Daoy (cell line): Measurements from ENCODE around the gene SEMA3G. TPM values are rescaled to one million over a fixed set of nuclear protein-coding genes. Genes with fewer than 3 reads are reported as not detected.

Experiments
- DNase-seq: peaks from one replicate; pipeline ENCODE4 v3.0.0-alpha.2; 2015; ENCODE audit warnings: low read depth
- total RNA-seq: library from RNA; depleted of rRNA; stranded (reverse); fragments of >200 nt; shearing (Covaris generic); gene quantifications from 2 replicates; pipeline ENCODE4 v1.2.3, GENCODE V29; 2014

Gene SEMA3G
- total RNA-seq, 1 experiment from 2014 or later: 0.34 TPM

DNA sequence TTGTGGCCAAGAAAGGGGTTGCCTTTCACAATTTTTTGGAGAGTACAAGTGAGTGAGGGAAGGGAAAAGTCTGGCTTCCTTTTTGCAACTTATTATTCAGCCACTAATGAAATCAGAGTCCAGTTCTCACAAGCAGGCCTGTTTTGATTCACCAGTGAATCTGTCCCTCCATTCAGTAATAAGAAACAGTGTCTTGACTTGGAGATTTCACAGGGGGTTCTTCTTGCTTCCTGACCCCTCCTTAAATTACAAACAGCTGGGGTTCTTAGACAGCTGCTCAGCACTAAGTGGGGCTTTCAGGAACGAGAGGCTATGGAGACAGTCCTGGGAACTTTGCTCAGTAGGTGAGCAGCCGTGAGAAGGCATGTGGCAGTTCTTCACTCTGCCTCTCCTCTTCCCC lies 24.5 kb downstream of the SEMA3G start:
- DNase-seq: no peak

DNA sequence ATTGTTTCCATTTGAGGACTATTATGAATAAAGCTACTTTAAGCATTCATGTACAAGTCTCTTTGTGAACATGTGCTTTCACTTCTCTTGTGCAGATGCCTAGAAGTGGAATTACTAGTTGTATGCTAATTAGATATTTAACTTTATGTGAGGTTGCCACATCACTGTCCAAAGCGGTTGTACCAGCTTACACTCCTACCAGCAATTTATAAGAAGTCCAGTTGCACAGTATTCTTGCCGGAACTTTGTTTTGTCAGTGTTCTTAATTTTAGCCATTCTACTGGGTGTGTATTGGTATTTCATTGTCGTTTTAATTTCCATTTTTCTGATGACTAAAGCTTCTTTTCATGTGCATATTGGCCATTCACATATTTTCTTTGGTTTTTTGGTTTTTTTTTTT lies 29.1 kb downstream of the SEMA3G start:
- no peak for DNase-seq

DNA sequence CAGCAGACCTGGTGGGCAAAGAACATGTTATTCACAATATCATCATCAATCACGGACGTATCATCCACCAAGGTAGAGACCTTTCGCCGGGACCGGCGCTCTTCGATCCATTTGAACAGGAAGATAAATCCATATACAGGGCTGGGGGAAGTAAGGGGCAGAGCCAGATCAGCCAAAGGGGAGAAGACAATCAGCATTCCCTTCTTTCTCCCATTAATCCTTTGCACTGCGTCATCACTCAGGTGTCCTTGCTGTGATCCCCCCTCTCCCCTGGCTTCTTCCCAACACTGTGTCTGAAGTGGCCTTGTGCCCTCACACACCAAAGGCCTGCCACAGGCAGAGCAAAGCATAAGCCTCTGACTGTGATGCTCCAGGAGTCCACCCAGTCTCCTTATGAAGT lies 36.4 kb downstream of the SEMA3G start:
- no peak for DNase-seq

DNA sequence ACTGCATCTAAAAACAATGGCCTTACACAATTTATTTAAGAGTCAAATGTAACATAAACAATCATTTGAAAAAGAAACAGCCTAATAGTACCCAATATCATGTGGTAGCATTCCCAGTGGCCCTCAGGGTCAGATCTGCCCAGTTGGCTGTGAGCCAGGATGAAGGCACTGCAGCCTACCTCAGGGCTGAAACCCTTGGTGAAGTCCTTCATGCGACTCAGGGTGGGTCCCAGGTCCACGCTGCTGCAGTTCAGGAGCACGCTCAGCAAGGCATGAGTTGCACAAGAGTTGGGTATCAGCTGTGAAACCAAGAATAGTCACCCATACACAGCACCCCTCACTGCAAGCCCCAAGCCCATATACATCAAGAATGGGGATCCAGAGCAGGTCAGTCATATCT lies 37.1 kb downstream of the SEMA3G start:
- DNase-seq: no peak

DNA sequence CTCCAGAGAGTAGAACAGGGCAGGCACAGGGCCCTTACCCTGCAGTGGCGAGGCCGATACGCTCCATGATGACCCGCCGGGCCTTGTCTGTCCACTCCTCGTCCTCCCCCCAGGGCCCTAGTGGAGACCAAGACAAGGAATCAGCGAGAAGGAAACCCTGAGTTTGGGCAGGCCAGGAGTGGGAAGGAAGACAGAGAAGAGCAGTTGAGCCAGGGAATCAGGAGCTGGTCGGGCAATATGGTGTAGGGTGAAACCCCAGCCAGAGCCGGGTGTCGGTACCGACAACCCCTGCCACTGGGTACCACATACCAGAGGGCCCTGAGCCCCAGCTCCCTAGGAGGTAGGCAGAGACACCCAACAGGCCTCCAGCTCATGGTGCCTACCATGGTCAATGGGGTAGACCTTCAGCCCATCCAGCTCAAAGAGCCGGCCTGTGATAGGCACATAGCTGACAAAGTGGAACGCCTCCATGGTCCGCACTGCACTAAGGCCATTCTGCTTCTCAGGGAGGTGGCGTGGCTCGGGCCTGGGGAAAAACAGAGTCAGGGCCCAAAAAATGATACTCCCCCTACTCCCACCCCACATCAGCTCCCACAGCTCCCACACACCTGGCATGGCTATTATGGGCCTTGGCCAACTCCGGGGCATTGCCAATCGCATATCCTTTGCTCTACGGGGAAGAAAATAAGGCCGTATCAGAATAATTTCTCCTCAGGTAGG lies 38.0 kb downstream of the SEMA3G start:
- DNase-seq: no peak

DNA sequence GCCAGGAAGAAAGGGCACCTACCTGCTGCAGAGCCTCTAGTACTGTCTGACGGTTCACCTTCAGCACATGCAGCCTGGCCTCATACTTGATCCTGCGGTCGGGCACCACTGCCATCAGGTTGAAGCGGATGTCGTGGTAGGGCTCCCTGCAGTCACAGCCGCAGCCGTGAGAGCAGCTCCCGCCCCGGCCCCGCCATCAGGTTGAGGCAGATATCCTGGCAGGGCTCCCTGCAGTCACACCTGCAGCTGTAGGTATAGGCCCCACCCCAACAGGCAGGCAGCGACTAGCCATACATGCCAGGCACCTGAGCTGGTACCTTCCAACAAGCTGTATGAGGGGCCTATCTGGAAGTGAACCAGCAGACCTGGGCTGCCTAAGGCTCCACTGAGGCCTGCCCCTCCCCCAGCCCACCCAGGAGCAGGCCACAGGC lies 38.7 kb downstream of the SEMA3G start:
- DNase-seq: no peak

DNA sequence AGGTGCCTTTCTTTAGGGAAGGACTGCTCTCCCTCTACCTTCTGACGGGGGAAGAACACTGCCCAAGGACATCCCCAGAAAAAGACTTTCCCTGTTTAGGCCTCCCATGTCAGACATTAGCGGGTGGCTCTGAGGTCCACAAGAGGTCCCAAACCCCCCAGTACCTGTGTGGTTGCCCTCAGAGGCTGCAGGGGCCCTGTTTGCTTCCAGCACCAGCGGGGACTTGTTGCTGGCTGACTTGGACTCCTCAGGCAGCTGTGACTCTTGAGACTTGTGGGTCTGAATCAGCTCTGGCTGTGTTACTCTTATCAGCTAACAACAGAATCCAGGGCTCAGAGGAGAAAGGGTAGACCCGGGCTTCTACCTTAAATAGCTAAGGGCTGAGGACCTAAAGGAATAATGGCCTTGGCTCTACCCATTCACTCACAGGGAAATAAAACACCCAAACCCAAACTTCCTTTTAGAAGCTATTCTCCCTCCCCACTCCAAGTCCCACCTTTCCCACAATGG lies 39.2 kb downstream of the SEMA3G start:
- no peak for DNase-seq

DNA sequence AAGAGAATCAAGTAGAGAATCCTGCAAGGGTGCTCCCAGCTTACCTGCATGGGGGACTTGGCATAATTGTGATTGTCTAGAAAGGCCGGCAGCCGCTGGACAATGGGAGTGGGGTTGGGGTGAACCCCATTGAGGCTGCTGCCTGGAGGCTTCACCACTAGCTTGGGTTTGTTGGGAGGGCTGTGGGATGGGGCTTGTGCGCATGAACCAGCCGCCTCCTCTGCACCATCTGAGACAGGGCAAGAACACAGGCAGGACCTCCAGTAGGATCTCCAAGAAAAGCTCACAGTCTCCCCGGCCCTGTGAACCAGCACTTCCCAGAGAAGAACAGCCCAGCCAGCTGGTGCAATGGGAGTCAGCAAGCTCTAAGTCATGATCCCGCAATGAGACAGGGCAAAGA lies 39.8 kb downstream of the SEMA3G start:
- no peak for DNase-seq

DNA sequence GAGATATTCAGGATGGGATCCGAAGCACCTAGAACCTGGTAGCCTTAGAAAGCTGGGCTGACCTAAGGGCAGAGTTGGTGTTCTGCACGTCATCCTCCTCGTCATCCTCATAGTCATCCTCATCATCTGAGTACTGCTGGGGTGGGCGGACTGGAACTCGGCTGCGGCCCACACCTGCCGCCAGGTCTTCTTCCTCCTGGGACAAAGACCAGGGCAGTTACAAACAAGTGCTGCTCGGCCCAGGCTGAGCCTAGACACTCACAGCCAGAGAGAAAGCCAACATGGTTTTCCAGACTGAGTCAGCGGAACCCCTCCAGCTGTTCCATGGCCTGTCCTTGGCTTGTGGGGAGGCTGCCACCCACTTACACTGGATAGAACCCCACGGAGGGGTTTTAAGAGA lies 40.5 kb downstream of the SEMA3G start:
- no peak for DNase-seq

DNA sequence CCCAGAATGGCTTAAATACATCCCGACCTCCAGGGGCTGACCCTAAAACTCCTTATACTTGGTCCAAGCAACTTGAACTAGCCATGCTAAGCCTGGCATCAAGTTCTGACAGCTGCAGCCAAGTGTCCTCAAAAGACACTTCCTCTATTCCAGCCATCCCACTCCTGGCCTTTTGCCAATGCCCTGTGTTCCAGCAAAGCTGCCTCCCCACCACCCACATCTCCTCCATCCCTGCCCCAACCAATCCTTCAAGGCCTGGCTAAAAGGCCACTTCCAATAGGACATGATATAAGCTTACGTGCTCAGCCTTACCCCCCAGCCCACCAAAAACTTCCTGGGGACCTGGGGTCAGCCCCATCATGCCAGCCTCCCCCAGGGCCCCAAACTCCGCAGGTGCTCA lies 40.9 kb downstream of the SEMA3G start:
- DNase-seq: no peak

DNA sequence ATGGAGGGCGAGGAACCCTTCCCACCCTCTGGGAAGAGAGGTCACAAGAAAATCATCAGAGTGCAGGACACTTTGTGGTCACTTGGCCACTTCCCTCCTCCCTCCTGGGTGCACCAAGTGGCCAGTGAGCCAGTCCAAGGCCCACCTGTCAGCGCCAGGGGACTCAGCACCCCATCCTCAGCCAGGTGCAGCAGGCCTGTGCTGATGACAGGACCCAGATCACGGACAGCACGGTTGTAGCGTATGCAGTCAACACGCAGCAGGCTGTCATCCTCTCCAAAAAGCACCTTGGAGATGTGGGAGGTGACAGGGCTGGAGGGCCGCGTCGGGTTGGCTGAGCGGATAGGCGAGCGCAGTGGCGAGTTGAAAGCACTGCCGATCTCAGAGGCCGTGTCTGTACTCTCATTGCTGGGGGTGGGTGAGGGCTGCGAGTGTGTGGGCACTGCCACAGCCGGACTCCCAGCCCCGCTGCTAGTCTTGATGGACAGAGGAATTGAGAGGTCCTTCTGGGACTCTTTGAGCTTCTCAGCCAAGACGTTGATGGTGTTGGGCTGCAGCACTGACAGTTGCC lies 41.5 kb downstream of the SEMA3G start:
- no peak for DNase-seq

DNA sequence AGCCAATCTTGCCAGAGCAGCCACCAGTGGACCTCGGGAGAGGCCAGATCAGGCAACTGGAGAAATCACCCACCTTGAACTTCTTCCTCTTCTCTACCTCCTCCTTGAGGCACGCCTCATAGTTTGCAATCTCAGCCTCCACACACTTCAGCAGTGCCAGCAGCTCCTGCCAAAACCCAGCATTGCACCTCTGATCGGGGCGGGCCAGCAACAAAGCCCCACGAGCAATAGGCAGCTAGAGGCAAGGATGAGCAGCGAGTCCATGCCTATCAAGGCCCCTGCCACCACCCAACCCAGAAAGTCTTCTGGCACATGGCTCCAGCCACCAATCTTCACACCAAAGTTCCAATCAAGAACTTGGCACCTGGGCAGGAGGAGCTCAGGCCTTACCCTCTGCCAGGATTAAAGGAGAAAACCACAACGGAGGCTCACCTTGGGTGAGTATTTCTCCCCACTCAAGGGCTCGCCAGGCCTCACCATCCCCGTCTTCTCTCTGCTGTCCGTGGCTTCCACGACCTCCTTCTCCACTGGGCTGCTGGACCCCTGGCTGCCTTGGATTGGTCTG lies 42.1 kb downstream of the SEMA3G start:
- DNase-seq: no peak

DNA sequence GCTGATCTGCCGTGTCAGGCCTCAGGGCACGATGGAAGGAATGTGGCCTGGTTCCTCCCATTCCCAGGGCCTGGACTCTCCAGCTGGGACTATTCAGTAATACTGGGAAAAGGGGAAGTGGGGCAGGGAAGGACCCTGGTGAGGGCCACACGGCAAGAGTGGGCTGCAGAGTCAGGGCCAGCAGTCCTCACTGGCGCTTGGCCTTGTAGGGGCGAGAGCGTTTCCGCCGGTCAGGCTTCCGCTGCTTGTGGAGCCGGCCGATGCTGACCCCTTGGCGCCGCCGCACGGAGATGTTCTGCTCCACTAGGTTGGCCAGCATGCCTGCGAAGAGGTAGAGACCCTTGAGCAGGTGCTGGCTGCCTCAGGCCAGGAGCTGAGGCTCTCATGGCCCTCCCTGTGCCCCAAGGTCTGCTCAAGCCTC lies 42.8 kb downstream of the SEMA3G start:
- no peak for DNase-seq

DNA sequence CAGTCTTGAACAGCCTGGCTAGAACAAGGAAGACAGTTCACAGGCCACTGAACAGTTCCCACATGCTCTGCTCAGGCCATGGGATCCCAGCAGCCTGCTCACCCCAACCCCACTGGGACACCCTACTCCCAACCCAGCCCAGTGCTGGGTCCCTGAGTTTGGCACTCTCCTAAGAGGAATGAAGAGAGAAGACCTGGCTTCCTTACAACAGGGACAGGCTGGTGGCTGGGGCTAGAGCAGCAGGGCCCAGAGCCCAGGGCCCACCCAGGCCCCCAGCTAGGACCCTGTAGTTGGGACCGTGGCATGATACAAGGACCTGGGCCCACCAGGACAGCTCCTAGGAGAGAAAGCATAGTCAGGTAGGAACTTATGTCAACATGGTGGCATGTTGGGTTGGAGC lies 43.4 kb downstream of the SEMA3G start:
- no peak for DNase-seq

DNA sequence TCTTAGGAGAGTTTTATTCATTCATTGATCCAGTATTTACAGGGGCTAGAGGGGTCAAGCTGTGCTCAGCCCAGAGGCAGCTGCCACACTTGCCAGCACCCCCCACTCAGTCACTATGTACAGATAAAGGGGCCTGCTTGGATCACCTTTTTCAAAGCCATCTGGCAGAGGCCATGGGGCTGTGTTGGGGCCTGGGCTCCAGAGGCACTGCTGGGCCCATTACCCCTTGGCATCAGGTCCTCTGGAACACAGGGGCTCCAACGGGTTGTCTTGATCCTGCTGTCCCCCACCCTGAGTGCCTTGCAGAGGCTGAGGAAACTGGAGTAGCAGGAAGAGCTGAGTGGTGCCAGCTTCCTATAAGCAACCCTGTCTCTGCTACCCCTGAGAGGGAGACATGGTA lies 43.9 kb downstream of the SEMA3G start:
- DNase-seq: no peak

DNA sequence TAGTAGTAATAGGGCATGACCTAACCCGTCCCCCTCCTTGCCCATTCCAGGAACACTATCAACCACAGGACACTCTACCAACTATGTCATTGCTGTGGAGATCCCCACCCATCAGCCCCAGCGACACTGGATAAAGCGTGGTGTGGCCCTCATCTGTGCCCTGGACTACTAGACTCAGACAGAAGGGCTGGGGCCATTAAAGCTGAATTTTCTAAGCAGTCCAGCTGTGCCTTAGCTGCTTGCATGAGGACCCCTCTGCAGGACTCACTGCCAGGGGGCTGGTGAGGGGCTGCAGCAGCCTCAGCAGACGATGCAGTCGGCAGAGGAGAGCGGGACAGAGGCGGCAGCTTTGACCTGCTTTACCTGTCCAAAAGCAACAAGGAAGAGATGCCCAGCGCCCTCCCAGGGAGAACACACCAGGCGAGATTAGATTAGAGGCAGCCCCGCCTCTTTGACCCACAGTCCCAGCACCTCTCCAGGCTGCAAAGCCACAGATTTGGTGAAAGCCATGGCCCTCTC lies 44.6 kb downstream of the SEMA3G start:
- no peak for DNase-seq

DNA sequence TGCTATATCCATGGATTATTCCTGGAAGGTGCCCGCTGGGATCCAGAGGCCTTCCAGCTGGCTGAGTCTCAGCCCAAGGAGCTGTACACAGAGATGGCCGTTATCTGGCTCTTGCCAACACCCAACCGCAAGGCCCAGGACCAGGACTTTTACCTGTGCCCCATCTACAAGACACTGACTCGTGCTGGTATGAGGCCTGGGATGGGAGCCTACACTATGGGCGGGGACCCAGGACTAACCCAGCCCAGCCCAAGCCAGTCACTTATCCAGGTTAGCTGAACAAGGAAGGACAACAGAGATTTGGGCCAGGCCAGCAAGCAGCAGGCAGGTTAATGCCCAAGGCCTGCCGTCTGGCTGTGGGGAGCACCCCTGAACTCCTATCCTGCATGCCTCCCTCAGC lies 45.3 kb downstream of the SEMA3G start:
- no peak for DNase-seq

DNA sequence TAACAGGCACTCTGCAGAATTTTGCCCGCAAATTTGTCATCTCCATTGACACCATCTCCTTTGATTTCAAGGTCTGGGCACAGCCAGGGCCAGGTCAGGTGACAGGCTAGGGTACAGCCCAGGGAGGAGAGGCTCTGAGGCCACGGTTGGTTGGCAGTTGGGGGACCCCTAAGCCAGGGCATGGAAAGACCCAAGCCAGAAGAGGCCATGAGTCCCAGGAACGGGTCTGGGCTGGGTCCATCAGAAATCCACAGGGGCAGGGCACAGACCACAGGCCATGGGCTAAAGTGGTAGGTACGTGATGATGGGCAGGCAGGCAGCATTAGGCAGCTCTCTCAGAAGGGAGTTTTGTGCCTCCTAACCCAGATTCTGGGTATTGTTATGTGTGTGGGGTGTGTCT lies 45.8 kb downstream of the SEMA3G start:
- DNase-seq: no peak

DNA sequence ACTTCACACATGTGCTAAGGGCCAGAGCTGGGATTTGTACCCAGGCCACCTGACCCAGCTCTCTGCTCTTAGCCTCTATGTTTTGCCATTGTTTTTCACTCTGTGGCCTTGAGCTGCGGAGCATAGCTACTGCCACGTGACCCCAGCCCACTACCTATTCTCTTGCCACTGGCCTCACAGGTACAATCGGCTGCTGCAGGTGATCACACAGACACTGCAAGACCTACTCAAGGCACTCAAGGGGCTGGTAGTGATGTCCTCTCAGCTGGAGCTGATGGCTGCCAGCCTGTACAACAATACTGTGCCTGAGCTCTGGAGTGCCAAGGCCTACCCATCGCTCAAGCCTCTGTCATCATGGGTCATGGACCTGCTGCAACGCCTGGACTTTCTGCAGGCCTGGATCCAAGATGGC lies 46.2 kb downstream of the SEMA3G start:
- no peak for DNase-seq

DNA sequence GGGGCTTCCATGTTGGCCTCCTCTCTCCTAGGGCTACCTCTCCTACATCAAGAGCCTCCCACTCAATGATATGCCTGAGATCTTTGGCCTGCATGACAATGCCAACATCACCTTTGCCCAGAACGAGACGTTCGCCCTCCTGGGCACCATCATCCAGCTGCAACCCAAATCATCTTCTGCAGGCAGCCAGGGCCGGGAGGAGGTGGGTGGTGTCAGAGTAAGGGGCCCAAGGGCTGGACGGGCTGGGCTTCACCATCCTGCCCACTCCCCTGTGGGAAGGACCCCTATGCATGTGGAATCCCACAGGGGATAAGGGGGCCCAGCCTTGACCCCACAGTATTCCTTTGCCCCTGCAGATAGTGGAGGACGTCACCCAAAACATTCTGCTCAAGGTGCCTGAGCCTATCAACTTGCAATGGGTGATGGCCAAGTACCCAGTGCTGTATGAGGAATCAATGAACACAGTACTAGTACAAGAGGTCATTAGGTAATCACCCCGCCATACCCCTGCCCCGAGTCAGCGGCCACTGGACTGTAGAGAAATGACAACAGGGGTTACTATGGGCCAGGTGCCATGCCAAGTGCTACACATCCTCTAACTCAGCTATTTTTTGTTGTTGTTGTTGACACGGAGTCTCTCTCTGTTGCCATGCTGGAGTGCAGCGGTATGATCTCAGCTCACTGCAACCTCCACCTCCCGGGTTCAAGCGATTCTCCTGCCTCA lies 47.1 kb downstream of the SEMA3G start:
- no peak for DNase-seq

DNA sequence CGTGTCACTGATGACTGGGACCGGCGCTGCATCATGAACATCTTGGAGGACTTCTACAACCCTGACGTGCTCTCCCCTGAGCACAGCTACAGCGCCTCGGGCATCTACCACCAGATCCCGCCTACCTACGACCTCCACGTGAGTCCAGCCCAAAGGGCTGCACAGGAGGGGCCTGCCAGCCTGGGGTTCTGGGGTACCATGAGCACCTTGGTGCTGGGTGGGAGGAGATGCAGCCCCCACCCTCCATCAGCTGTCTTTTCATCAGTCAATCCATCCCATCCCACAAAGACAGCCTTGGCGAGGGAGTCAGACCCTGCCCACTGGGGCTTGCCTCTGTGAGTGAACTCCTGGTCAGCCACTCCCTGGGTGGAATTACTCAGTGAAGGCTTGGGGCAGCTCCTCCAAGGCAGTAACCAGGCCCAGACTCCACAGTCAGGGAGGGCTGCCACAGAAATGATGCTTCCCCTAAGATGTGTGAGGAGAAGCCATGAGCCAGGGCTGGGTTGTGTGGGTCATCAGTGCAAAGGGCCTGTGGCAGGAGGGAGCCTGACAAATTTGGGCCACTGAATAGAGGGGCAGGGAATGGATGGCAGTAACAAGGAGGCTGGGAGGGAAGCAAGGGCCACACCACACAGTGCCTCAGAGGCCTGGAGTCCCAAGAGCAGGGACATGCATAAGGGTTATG lies 47.9 kb downstream of the SEMA3G start:
- DNase-seq: no peak
